ENCODE data around the gene KLHDC9.

GRCh38 chr1:161061419-161061818 is 36.7 kb upstream of the KLHDC9 start:
- TF ChIP-seq SUZ12 (IDR thresholded peaks at IDR 0.05; ENCODE audit: extremely low read depth, insufficient read depth, insufficient read length), result no peak
- TF ChIP-seq YY1 (IDR thresholded peaks at IDR 0.05; ENCODE audit: insufficient read depth, insufficient read length), result no peak

Measured in NT2/D1 (cell line).